GM18505 (cell line): ENCODE data around the gene CRELD1.
A peak's percentile ranks its signal among the peaks of the same experiment; 100 is the strongest.
"Not testable (repeated sequence)": the region's sequence is repeated elsewhere in the genome, so short reads cannot be mapped to it uniquely, and the experiment has no call there.

Experiments used
- ATAC-seq: cut with Tn5 transposase; IDR thresholded peaks from one replicate; pipeline ENCODE4 v1.9.1; 2021; ENCODE audit not compliant: unreplicated experiment
- POLR2A ChIP-seq: IDR thresholded peaks from 4 replicates; pipeline ENCODE4 v1.6.1; 2011; ENCODE audit warnings: borderline replicate concordance; ENCODE audit not compliant: insufficient read depth, insufficient read length; ENCODE audit errors: extremely low read depth

Gene CRELD1, protein sequence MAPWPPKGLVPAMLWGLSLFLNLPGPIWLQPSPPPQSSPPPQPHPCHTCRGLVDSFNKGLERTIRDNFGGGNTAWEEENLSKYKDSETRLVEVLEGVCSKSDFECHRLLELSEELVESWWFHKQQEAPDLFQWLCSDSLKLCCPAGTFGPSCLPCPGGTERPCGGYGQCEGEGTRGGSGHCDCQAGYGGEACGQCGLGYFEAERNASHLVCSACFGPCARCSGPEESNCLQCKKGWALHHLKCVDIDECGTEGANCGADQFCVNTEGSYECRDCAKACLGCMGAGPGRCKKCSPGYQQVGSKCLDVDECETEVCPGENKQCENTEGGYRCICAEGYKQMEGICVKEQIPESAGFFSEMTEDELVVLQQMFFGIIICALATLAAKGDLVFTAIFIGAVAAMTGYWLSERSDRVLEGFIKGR

GRCh38 chr3:9933561-9934234 lies at the start of gene CRELD1:
Gene CRELD1, plus strand, starts transcription at chr3:9933834. Its CDS starts 605 bp downstream, at chr3:9934439.
- TF ChIP-seq POLR2A: peak; percentile 78

GRCh38 chr3:9884555-9885165 lies 49.0 kb upstream of the CRELD1 start:
- ATAC-seq: no peak
- TF ChIP-seq POLR2A: no peak

More at GRCh38 chr3:9933561-9934234, at the start of gene CRELD1:
- peak; percentile 82 for ATAC-seq

DNA sequence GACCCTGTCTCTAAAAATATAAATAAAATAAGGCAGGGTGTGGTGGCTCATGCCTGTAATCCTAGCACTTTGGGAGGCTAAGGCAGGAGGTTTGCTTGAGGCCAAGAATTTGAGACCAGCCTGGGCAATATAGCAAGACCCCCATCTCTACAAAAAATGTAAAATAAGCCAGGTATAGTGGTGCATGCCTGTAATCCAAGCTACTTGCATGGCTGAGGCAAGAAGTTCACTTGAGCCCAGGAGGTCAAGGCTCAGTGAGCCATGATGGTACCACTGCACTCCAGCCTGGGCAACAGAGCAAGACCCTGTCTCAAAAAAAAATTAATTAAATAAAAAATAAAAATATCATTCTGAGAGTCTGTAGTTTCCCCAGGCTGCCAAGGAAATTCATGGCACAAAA lies 47.3 kb upstream of the CRELD1 start:
- no peak for TF ChIP-seq POLR2A
- no peak for ATAC-seq

- TF ChIP-seq POLR2A: no peak
Measured at GRCh38 chr3:9887480-9887879, 46.2 kb upstream of the CRELD1 start.

GRCh38 chr3:9888540-9888939 lies 45.1 kb upstream of the CRELD1 start:
- TF ChIP-seq POLR2A: no peak
- ATAC-seq: no peak

More at GRCh38 chr3:9887480-9887879, 46.2 kb upstream of the CRELD1 start:
- no peak for ATAC-seq

- ATAC-seq: no peak
- no peak for TF ChIP-seq POLR2A
Measured at GRCh38 chr3:9889405-9889804, 44.2 kb upstream of the CRELD1 start.

DNA sequence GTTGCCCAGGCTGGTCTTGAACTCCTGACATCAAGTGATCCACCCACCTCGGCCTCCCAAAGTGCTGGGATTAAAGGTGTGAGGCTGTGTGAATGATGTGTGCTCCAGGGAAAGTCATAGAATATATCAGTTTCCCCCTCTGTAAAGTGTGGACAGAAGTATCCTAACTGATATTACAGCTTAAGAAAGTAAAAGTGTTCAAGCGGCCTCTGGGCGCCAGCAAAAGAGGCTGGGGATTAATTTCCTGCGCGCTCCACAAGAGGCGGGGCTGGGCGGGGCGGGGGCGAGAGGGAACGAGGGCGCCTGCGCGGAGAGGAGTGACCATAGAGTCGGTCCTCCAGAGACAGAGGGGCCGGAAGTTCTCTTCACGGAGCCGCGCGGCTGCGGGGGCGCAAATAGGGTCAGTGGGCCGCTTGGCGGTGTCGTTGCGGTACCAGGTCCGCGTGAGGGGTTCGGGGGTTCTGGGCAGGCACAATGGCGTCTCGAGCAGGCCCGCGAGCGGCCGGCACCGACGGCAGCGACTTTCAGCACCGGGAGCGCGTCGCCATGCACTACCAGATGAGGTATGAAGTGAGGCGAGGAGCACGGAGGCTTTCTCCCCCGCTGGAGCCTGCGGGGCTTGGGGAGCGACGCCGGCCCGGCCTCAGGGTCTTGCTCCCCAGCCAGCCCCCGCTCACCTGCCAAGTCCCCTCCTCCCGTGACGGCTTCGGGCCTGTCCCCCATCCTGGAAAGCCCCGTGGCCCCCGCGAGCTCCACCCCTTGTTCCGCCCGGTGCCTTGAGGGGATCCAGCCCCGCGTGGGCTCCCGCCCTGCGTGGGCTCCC lies 43.2 kb upstream of the CRELD1 start, which contains the start of gene JAGN1:
JAGN1 (plus strand) TSS at position 362 of the 823 bp plus-strand sequence; CDS start at position 475, 113 bp downstream.
- ATAC-seq: peak; percentile 78
- peak; percentile 95 for TF ChIP-seq POLR2A

- ATAC-seq: no peak
- no peak for TF ChIP-seq POLR2A
Measured at GRCh38 chr3:9891072-9891622, 42.5 kb upstream of the CRELD1 start.

GRCh38 chr3:9893739-9894138 lies 39.9 kb upstream of the CRELD1 start:
- ATAC-seq: no peak
- no peak for TF ChIP-seq POLR2A

DNA sequence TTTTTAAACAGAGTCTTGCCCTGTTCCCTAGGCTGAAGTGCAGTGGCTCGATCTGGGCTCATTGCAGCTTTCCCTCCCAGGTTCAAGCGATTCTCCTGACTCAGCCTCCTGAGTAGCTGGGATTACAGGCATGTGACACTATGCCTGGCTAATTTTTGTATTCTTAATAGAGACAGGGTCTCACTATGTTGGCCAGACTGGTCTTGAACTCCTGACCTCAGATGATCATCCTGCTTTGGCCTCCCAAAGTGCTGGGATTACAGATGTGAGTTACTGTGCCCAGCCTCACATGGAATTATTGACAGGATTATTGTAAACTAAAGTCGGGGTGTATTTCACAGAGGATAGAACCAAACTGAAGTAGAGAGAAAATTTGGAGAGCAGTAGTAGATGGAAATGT lies 37.9 kb upstream of the CRELD1 start:
- not testable (repeated sequence) for ATAC-seq

- not testable (repeated sequence) for ATAC-seq
Measured at GRCh38 chr3:9896755-9897407, 36.8 kb upstream of the CRELD1 start.

DNA sequence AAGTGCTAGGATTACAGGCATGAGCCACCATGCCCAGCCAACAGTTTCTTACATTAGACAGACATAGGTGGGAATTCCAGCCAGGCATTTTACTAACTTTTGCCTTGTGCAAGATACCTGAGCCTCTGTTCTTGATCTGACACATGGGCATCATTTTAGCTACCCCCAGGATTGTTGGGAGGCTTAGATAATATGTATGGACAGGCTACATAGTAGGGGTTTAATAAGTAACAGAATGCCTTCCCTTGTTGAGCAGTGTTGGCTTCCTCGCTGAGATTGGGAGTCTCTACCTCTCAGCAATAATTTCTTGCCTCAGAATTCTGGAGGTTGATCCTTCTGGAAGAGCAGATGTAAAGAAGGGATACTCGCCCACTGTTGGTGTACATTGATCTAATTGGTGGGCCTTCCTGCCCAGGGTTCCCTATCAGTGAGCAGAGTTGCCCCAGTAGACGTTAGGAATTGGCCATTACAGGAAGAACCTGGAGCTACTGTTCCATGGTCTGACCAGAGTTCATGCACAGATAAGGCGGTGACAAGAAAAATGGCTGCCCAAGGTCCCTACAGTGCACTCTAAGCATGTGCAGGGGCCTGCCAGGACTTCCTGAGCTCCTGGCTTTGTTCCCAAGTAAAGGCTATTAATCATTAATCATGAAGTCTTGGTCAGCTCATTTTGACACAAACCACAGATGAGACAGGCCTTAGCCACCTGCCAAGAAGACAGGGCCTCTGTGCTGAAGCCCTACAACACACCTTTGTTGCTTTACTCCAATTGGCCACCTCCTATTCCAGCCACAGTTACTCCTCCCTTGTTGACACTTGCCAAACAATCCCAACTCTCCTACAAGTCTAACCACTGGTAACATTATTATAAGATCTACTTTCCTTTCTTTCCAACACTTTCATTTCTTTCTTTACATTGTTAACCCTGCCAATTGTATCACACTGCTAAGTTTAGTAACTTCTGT lies 35.9 kb upstream of the CRELD1 start:
- no peak for ATAC-seq
- TF ChIP-seq POLR2A: no peak
